Neural cell (in vitro differentiated cells): Measurements from ENCODE around the gene GUCY2C. TPM values are rescaled to one million over a fixed set of nuclear protein-coding genes. Genes with fewer than 3 reads are reported as not detected.

Experiments
- H2AFZ ChIP-seq: fragments of 200-600, 300-800 bp; sonication (generic), shearing (Covaris generic); 2 replicates; pipeline ENCODE4 v1.6.0; 2014; ENCODE audit warnings: low read depth, mild to moderate bottlenecking, antibody characterized with exemption, low read length, moderate library complexity
- H3F3A ChIP-seq: fragments of 200-600 bp; shearing (Covaris generic); 2 replicates; pipeline ENCODE4 v1.6.1; 2016; ENCODE audit warnings: mild to moderate bottlenecking, moderate library complexity, mixed read lengths, antibody characterized with exemption, low read length; ENCODE audit not compliant: insufficient read depth, poor library complexity, severe bottlenecking
- H3K27ac ChIP-seq: fragments of 200-600, 300-800 bp; sonication (generic), shearing (Covaris generic); 2 replicates; pipeline ENCODE4 v1.5.1; 2014; ENCODE audit warnings: mild to moderate bottlenecking, low read length, moderate library complexity
- H3K27me3 ChIP-seq: fragments of 300-800, 200-600 bp; sonication (generic), shearing (Covaris generic); 2 replicates; pipeline ENCODE4 v1.6.0; 2014; ENCODE audit warnings: mild to moderate bottlenecking, low read depth, low read length, moderate library complexity; ENCODE audit not compliant: insufficient read depth
- H3K36me3 ChIP-seq: fragments of 300-800, 200-600 bp; sonication (generic), shearing (Covaris generic); 2 replicates; pipeline ENCODE4 v1.5.1; 2014; ENCODE audit warnings: mild to moderate bottlenecking, antibody characterized with exemption, low read length, moderate library complexity; ENCODE audit not compliant: insufficient read depth
- H3K4me2 ChIP-seq: fragments of 300-800, 200-600 bp; sonication (generic), shearing (Covaris generic); 2 replicates; pipeline ENCODE4 v1.6.0; 2014; ENCODE audit warnings: mild to moderate bottlenecking, low read length
- H3K4me3 ChIP-seq: fragments of 300-800, 200-600 bp; sonication (generic), shearing (Covaris generic); 2 replicates; pipeline ENCODE4 v1.5.1; 2014; ENCODE audit warnings: mild to moderate bottlenecking, low read length, moderate library complexity
- H3K79me2 ChIP-seq: fragments of 200-600 bp; shearing (Covaris generic); replicated peaks from 2 replicates; pipeline ENCODE4 v1.6.0; 2014; ENCODE audit warnings: mild to moderate bottlenecking, low read length, moderate library complexity; ENCODE audit not compliant: insufficient read depth
- H3K9ac ChIP-seq: fragments of 300-800, 200-600 bp; sonication (generic), shearing (Covaris generic); 2 replicates; pipeline ENCODE4 v1.6.1; 2016; ENCODE audit warnings: mild to moderate bottlenecking, low read length, mixed read lengths
- H3K9me2 ChIP-seq: fragments of 200-600 bp; shearing (Covaris generic); 2 replicates; pipeline ENCODE4 v1.6.1; 2016; ENCODE audit warnings: mild to moderate bottlenecking, low read length, mixed read lengths; ENCODE audit not compliant: insufficient read depth
- H3K9me3 ChIP-seq: fragments of 200-600, 300-800 bp; sonication (generic), shearing (Covaris generic); 2 replicates; pipeline ENCODE4 v1.6.1; 2016; ENCODE audit warnings: mild to moderate bottlenecking, mixed run types, low read length, moderate library complexity, mixed read lengths
- H4K20me1 ChIP-seq: fragments of 200-600 bp; shearing (Covaris generic); 2 replicates; pipeline ENCODE4 v1.6.1; 2016; ENCODE audit warnings: mild to moderate bottlenecking, mixed run types; ENCODE audit not compliant: insufficient read depth
- CTCF ChIP-seq: fragments of 450-650 bp; IDR thresholded peaks from 2 replicates; pipeline ENCODE4 v1.5.1; 2014; ENCODE audit warnings: antibody characterized with exemption, mild to moderate bottlenecking, moderate library complexity; ENCODE audit not compliant: poor library complexity, severe bottlenecking
- EP300 ChIP-seq: fragments of 450-650 bp; conservative IDR thresholded peaks from 2 replicates; pipeline ENCODE4 v1.6.1; 2014; ENCODE audit warnings: antibody characterized with exemption, mild to moderate bottlenecking, moderate library complexity; ENCODE audit not compliant: poor library complexity, severe bottlenecking
- EZH2 ChIP-seq: fragments of 200-600, 300-800 bp; shearing (Covaris generic), sonication (generic); IDR thresholded peaks from 2 replicates; pipeline ENCODE4 v1.6.1; 2014; ENCODE audit warnings: antibody characterized with exemption, low read length, borderline replicate concordance, mild to moderate bottlenecking; ENCODE audit not compliant: insufficient read depth, poor library complexity, severe bottlenecking
- MXI1 ChIP-seq: fragments of 450-650 bp; conservative IDR thresholded peaks from 2 replicates; pipeline ENCODE4 v1.6.1; 2014; ENCODE audit warnings: antibody characterized with exemption, mild to moderate bottlenecking; ENCODE audit not compliant: poor library complexity, severe bottlenecking
- POLR2AphosphoS5 ChIP-seq: IDR thresholded peaks from 2 replicates; pipeline ENCODE4 v1.6.1; 2012
- RAD21 ChIP-seq: fragments of 450-650 bp; conservative IDR thresholded peaks from 2 replicates; pipeline ENCODE4 v1.6.1; 2014; ENCODE audit warnings: antibody characterized with exemption, mild to moderate bottlenecking, moderate library complexity
- REST ChIP-seq: IDR thresholded peaks from 2 replicates; pipeline ENCODE4 v1.6.1; 2012; ENCODE audit warnings: borderline replicate concordance
- SMC3 ChIP-seq: fragments of 450-650 bp; conservative IDR thresholded peaks from 2 replicates; pipeline ENCODE4 v1.6.1; 2014; ENCODE audit warnings: antibody characterized with exemption, mild to moderate bottlenecking, moderate library complexity; ENCODE audit not compliant: poor library complexity
- TAF1 ChIP-seq: IDR thresholded peaks from 2 replicates; pipeline ENCODE4 v1.6.1; 2012; ENCODE audit warnings: low read depth
- polyA plus RNA-seq: library from polyadenylated mRNA; depleted of rRNA; stranded (reverse); fragments of >200 nt; gene quantifications from 2 replicates; pipeline ENCODE4 v1.2.3, GENCODE V29; 2014

GUCY2C gene
- polyA plus RNA-seq, 1 donor from 2014 or later = not detected

- Histone ChIP-seq H3K4me2 (no peak overlapping the region), H3K9me2 (no peaks in the 10 kb centered on the region)
- no peak for TF ChIP-seq EP300
These were observed 45.6 kb downstream of the GUCY2C start for GRCh38 chr12:14650789-14651188.

GRCh38 chr12:14647028-14647750, 49.2 kb downstream of the GUCY2C start:
- Histone ChIP-seq H3K9me3 (no peaks in the 10 kb centered on the region), H3K27ac (no peak overlapping the region), H4K20me1 (no peaks in the 10 kb centered on the region), H3K4me2 (no peak overlapping the region), H3K9ac (no peak overlapping the region), H2AFZ (no peak overlapping the region), H3K9me2 (no peaks in the 10 kb centered on the region), H3K36me3 (no peaks in the 10 kb centered on the region), H3K79me2 (no peaks in the 10 kb centered on the region), H3K27me3 (no peaks in the 10 kb centered on the region), H3F3A (no peaks in the 10 kb centered on the region), H3K4me3 (no peak overlapping the region)
- TF ChIP-seq EP300 = no peak
- no peak for TF ChIP-seq EZH2
- TF ChIP-seq POLR2AphosphoS5 = no peak
- no peak for TF ChIP-seq MXI1
- TF ChIP-seq CTCF = no peak
- no peak for TF ChIP-seq SMC3
- no peak for TF ChIP-seq TAF1
- TF ChIP-seq RAD21 = no peak
- no peak for TF ChIP-seq REST

More at GRCh38 chr12:14650789-14651188, 45.6 kb downstream of the GUCY2C start:
- H3K9me3 ChIP-seq = no peaks in the 10 kb centered on the region
- H3K9ac ChIP-seq = no peak overlapping the region
- no peaks in the 10 kb centered on the region for H3K27me3 ChIP-seq
- H3F3A ChIP-seq = no peaks in the 10 kb centered on the region
- no peaks in the 10 kb centered on the region for H3K79me2 ChIP-seq
- no peaks in the 10 kb centered on the region for H3K36me3 ChIP-seq
- H4K20me1 ChIP-seq = no peaks in the 10 kb centered on the region
- no peak overlapping the region for H3K4me3 ChIP-seq
- no peak overlapping the region for H2AFZ ChIP-seq
- H3K27ac ChIP-seq = no peak overlapping the region
